ENCODE measurements around the gene MBD3L3. TPM values are rescaled to one million over a fixed set of nuclear protein-coding genes. Genes with fewer than 3 reads are reported as not detected.

Gene MBD3L3
- total and polyA plus RNA-seq, 2 experiments from 2014 or later = not detected

GRCh38 chr19:7101498-7102253 lies 43.2 kb upstream of the MBD3L3 start:
- 70% methylated on average over 19 of the region's 19 CpGs for WGBS (ENCODE audit: low lambda C conversion rate, missing lambda C conversion rate)
- Histone ChIP-seq H3K4me3 (no peak overlapping the region), H3K9me2 (replicated peaks; ENCODE audit: insufficient read depth) (no peaks in the 10 kb centered on the region), H3K9me3 (ENCODE audit: low read depth) (no peaks in the 10 kb centered on the region), H3K36me3 (replicated peaks; ENCODE audit: insufficient read depth, low read depth) (no peaks in the 10 kb centered on the region), H3K4me2 (no peak overlapping the region), H3K27me3 (no peaks in the 10 kb centered on the region), H2AFZ (no peak overlapping the region), H4K20me1 (ENCODE audit: insufficient read depth, poor library complexity, severe bottlenecking) (no peaks in the 10 kb centered on the region), H3K27ac (peak overlapping the region; percentile 56), H3K79me2 (no peaks in the 10 kb centered on the region), H3K4me1 (ENCODE audit: insufficient read depth) (peaks cover 8% of the 10 kb centered on the region)
- DNase-seq (ENCODE audit: low spot score) = no peak
- no peak for TF ChIP-seq EZH2phosphoT487 (IDR thresholded peaks at IDR 0.05; ENCODE audit: low read depth, severe bottlenecking, unreplicated experiment)
- TF ChIP-seq, protein P1, sequence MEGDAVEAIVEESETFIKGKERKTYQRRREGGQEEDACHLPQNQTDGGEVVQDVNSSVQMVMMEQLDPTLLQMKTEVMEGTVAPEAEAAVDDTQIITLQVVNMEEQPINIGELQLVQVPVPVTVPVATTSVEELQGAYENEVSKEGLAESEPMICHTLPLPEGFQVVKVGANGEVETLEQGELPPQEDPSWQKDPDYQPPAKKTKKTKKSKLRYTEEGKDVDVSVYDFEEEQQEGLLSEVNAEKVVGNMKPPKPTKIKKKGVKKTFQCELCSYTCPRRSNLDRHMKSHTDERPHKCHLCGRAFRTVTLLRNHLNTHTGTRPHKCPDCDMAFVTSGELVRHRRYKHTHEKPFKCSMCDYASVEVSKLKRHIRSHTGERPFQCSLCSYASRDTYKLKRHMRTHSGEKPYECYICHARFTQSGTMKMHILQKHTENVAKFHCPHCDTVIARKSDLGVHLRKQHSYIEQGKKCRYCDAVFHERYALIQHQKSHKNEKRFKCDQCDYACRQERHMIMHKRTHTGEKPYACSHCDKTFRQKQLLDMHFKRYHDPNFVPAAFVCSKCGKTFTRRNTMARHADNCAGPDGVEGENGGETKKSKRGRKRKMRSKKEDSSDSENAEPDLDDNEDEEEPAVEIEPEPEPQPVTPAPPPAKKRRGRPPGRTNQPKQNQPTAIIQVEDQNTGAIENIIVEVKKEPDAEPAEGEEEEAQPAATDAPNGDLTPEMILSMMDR (IDR thresholded peaks at IDR 0.05; ENCODE audit: poor library complexity) = no peak
- no peak for TF ChIP-seq EZH2 (IDR thresholded peaks at IDR 0.05; ENCODE audit: borderline replicate concordance)

DNA sequence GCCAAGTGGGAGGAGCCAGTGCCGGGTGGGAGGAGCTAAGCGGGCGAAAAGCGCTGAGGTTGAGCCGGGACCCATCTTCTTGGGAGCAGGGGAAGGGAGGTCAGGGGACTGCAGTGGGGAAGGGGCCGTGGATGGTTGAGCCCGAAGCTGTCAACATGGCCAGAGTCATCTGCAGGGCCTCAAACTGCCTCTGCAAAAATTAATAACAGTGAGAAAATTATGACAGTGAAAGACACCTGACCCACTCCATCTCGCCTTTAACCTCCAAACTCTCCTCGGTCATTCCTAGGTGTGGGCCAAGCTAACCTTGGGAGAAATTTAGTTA lies 41.1 kb upstream of the MBD3L3 start:
- no peak for DNase-seq (ENCODE audit: low spot score)
- Histone ChIP-seq H3K79me2 (no peaks in the 10 kb centered on the region), H3K27ac (peak overlapping the region; percentile 84), H3K36me3 (replicated peaks; ENCODE audit: insufficient read depth, low read depth) (no peaks in the 10 kb centered on the region), H3K9me3 (ENCODE audit: low read depth) (no peaks in the 10 kb centered on the region), H2AFZ (peak overlapping the region; percentile 57), H3K9me2 (replicated peaks; ENCODE audit: insufficient read depth) (no peaks in the 10 kb centered on the region), H4K20me1 (ENCODE audit: insufficient read depth, poor library complexity, severe bottlenecking) (no peaks in the 10 kb centered on the region), H3K27me3 (no peaks in the 10 kb centered on the region), H3K4me2 (peak overlapping the region; percentile 76), H3K4me1 (ENCODE audit: insufficient read depth) (peaks cover 8% of the 10 kb centered on the region), H3K4me3 (peak overlapping the region; percentile 37)
- WGBS (ENCODE audit: low lambda C conversion rate, missing lambda C conversion rate) = 29% methylated on average over 7 of the region's 9 CpGs
- TF ChIP-seq EZH2phosphoT487 (IDR thresholded peaks at IDR 0.05; ENCODE audit: low read depth, severe bottlenecking, unreplicated experiment) (no peak), EZH2 (IDR thresholded peaks at IDR 0.05; ENCODE audit: borderline replicate concordance) (no peak)

- peak overlapping the region; percentile 37 for H3K4me3 ChIP-seq
- H3K27me3 ChIP-seq = no peaks in the 10 kb centered on the region
- H3K4me1 ChIP-seq (ENCODE audit: insufficient read depth) = peaks cover 8% of the 10 kb centered on the region
- no peaks in the 10 kb centered on the region for H3K36me3 ChIP-seq (replicated peaks; ENCODE audit: insufficient read depth, low read depth)
- H3K27ac ChIP-seq = peak overlapping the region; percentile 84
- H3K9me2 ChIP-seq (replicated peaks; ENCODE audit: insufficient read depth) = no peaks in the 10 kb centered on the region
- WGBS (ENCODE audit: low lambda C conversion rate, missing lambda C conversion rate) = 2% methylated on average over 43 of the region's 78 CpGs
- peak; percentile 95 for DNase-seq (ENCODE audit: low spot score)
- H2AFZ ChIP-seq = peak overlapping the region; percentile 57
- H4K20me1 ChIP-seq (ENCODE audit: insufficient read depth, poor library complexity, severe bottlenecking) = no peaks in the 10 kb centered on the region
- no peak for TF ChIP-seq EZH2phosphoT487 (IDR thresholded peaks at IDR 0.05; ENCODE audit: low read depth, severe bottlenecking, unreplicated experiment)
- TF ChIP-seq, protein P1 (IDR thresholded peaks at IDR 0.05; ENCODE audit: poor library complexity) = no peak
- TF ChIP-seq EZH2 (IDR thresholded peaks at IDR 0.05; ENCODE audit: borderline replicate concordance) = no peak
- no peaks in the 10 kb centered on the region for H3K9me3 ChIP-seq (ENCODE audit: low read depth)
- H3K79me2 ChIP-seq = no peaks in the 10 kb centered on the region
- peak overlapping the region; percentile 76 for H3K4me2 ChIP-seq
These were observed 40.5 kb upstream of the MBD3L3 start for GRCh38 chr19:7098701-7099596.

GRCh38 chr19:7098096-7098495 lies 39.6 kb upstream of the MBD3L3 start:
- H3K4me3 ChIP-seq = peak overlapping the region; percentile 37
- H4K20me1 ChIP-seq (ENCODE audit: insufficient read depth, poor library complexity, severe bottlenecking) = no peaks in the 10 kb centered on the region
- H3K4me1 ChIP-seq (ENCODE audit: insufficient read depth) = peaks cover 8% of the 10 kb centered on the region
- H2AFZ ChIP-seq = peak overlapping the region; percentile 57
- H3K36me3 ChIP-seq (replicated peaks; ENCODE audit: insufficient read depth, low read depth) = no peaks in the 10 kb centered on the region
- H3K27me3 ChIP-seq = no peaks in the 10 kb centered on the region
- TF ChIP-seq EZH2 (IDR thresholded peaks at IDR 0.05; ENCODE audit: borderline replicate concordance) = no peak
- TF ChIP-seq, protein P1 (IDR thresholded peaks at IDR 0.05; ENCODE audit: poor library complexity) = no peak
- no peak for TF ChIP-seq EZH2phosphoT487 (IDR thresholded peaks at IDR 0.05; ENCODE audit: low read depth, severe bottlenecking, unreplicated experiment)
- H3K4me2 ChIP-seq = peak overlapping the region; percentile 76
- no peaks in the 10 kb centered on the region for H3K9me3 ChIP-seq (ENCODE audit: low read depth)
- no peaks in the 10 kb centered on the region for H3K9me2 ChIP-seq (replicated peaks; ENCODE audit: insufficient read depth)
- WGBS (ENCODE audit: low lambda C conversion rate, missing lambda C conversion rate) = 97% methylated on average over 3 of the region's 3 CpGs
- no peak for DNase-seq (ENCODE audit: low spot score)
- H3K27ac ChIP-seq = peak overlapping the region; percentile 84
- H3K79me2 ChIP-seq = no peaks in the 10 kb centered on the region

Measured in hepatocyte (in vitro differentiated cells).